GM21786 (cell line): Measurements from ENCODE around the gene OCA2.

Experiments
- ATAC-seq: cut with Tn5 transposase; IDR thresholded peaks from one replicate; pipeline ENCODE4 v1.9.1; 2021; ENCODE audit not compliant: unreplicated experiment

Gene OCA2

GRCh38 chr15:28082891-28083684, 16.0 kb downstream of the OCA2 start:
- ATAC-seq, result no peak

- ATAC-seq, result no peak
Measured at GRCh38 chr15:28081594-28081993, 17.5 kb downstream of the OCA2 start.

- ATAC-seq, result no peak
Measured at GRCh38 chr15:28080386-28080785, 18.7 kb downstream of the OCA2 start.

- no peak for ATAC-seq
Measured at GRCh38 chr15:28079313-28079969, 19.7 kb downstream of the OCA2 start.

- ATAC-seq, result no peak
Measured at GRCh38 chr15:28078191-28078719, 20.9 kb downstream of the OCA2 start.

GRCh38 chr15:28075573-28075972, 23.5 kb downstream of the OCA2 start:
- ATAC-seq, result no peak

- ATAC-seq, result no peak
Measured at GRCh38 chr15:28068930-28069329, 30.2 kb downstream of the OCA2 start.

GRCh38 chr15:28066231-28066630, 32.9 kb downstream of the OCA2 start:
- ATAC-seq, result no peak

- no peak for ATAC-seq
Measured at GRCh38 chr15:28060005-28060404, 39.1 kb downstream of the OCA2 start.

GRCh38 chr15:28058082-28058481, 41.0 kb downstream of the OCA2 start:
- ATAC-seq, result no peak

- ATAC-seq, result no peak
Measured at GRCh38 chr15:28051955-28052633, 47.0 kb downstream of the OCA2 start.

- ATAC-seq, result no peak
Measured at GRCh38 chr15:28049581-28049980, 49.5 kb downstream of the OCA2 start.

- no peak for ATAC-seq
Measured at GRCh38 chr15:28047277-28047676, 51.8 kb downstream of the OCA2 start.

GRCh38 chr15:28044121-28044672, 54.9 kb downstream of the OCA2 start:
- no peak for ATAC-seq

- no peak for ATAC-seq
Measured at GRCh38 chr15:28043691-28044091, 55.4 kb downstream of the OCA2 start.

GRCh38 chr15:28037969-28038590, 61.0 kb downstream of the OCA2 start:
- ATAC-seq, result no peak

GRCh38 chr15:28033443-28033842, 65.7 kb downstream of the OCA2 start:
- ATAC-seq, result no peak

GRCh38 chr15:28030801-28031200, 68.3 kb downstream of the OCA2 start:
- ATAC-seq, result no peak

- ATAC-seq, result no peak
Measured at GRCh38 chr15:28027714-28028076, 71.4 kb downstream of the OCA2 start.

GRCh38 chr15:28026764-28027713, 72.1 kb downstream of the OCA2 start:
- no peak for ATAC-seq
